GM12875 (cell line): ENCODE results near the gene PSAP.

ENCODE experiments used
- H3K4me3 ChIP-seq: one replicate; pipeline ENCODE4 v1.5.1; 2011; ENCODE audit warnings: low read depth, low read length, control low read depth
- CTCF ChIP-seq: IDR thresholded peaks from 2 replicates; pipeline ENCODE4 v1.5.1; 2011; ENCODE audit warnings: low read depth, mild to moderate bottlenecking, control low read depth, inconsistent platforms, low read length, moderate library complexity, borderline replicate concordance; ENCODE audit not compliant: insufficient read depth

PSAP gene

DNA sequence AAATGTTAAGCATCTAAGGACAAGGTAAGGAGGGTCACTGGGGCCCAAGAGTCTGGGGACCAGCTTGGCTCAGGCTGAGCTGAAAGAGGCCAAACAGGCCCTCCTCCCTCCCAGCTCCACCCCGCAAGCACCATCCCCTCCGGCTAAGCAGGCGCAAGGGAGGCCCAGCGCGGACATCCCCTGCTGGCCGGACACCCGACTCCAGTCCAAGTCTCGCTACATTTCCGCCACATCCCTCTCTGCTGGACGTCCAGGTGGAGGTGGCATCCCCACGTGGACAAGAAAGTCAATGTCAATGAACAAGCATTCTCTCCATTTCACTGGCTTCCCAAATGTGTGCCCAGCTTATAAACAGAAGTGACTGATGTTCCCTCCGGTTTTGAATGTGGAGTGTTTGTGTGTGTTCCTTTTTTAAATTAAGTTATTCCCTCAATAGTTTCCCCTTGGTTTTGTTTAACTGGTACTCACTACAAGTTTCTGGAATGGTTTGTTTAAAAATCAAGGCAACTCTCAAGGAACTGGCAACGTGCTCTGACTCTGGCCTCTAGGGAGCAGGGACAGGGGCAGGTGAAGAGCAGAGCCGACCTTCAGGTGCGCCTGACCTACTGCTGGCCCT, 35.4 kb downstream of the PSAP start:
- H3K4me3 ChIP-seq = no peak overlapping the region
- no peak for TF ChIP-seq CTCF

- TF ChIP-seq CTCF = no peak
- H3K4me3 ChIP-seq = no peak overlapping the region
Observed at GRCh38 chr10:71814922-71815411, 36.1 kb downstream of the PSAP start.

DNA sequence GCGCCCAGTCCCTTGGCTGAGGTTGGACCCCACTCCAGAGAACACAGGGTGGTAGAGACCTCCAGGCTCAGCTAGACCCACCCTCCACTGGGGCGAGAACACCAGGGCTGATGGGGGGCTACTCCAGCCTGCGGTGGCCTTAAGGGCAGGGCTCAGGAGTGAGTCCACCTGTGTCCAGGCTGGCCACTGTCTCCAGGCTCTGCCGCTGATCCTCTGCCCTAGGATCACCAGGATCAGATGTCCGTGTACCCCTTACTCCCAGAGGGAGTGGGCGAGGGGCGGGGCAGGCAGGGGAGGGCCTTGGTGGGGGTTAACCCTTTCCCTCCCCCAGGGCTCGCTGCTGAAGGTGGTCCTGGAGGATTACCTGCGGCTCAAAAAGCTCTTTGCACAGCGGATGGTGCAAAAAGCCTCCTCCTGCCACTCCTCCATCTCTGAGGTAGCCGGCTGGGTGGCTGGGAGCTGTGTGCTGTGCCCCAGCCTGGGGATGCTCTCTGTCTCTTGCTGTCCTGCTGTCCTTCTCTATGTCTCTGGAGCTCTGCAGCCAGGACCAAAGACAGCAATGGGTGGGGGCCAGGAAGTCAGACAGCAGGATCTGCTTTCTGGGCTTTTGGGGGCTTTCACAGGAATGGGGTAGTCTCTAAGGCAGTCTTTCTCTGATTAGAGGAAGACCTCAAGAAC, 38.0 kb downstream of the PSAP start:
- no peak overlapping the region for H3K4me3 ChIP-seq
- TF ChIP-seq CTCF = no peak

- peak; percentile 91 for TF ChIP-seq CTCF
- H3K4me3 ChIP-seq = no peak overlapping the region
Observed at GRCh38 chr10:71812016-71812912, 38.8 kb downstream of the PSAP start.

- no peak overlapping the region for H3K4me3 ChIP-seq
- no peak for TF ChIP-seq CTCF
Observed at GRCh38 chr10:71811351-71811750, 39.7 kb downstream of the PSAP start.

DNA sequence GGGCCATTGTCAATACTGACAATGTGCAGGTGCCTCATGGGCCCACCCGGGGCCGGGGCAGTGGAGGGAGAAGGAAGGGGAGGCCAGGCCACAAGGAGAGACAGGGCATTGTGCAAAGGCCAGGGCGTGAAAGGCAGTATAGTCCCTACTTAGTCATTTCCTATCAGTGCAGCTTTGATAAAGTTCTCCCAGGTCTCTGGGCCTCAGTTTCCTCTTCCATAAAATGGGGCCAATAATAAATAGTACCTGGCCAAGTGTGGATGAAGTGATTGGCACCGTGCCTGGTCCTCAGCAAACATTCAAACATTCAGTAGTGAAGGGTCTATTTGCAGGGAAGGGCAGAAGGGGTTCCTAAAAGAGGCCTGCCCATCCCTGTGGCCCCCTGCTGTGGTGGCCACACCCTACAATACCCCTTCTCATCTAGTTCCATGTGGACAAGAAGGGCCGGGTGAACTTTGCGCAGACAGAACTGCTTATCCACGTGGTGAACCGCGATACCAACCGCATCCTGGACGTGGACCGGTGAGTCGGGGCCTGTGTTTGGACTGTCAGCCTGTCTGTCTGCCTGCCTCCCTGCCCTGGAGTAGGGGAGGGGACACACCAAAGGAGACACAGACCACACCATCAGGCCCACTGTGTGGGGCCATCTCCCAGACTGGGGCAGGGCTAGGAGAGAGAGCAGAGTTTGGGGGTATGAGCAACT, 40.9 kb downstream of the PSAP start:
- TF ChIP-seq CTCF = no peak
- H3K4me3 ChIP-seq = no peak overlapping the region
